NB4 (cell line): ENCODE measurements around the gene REPS2.

Source experiments
- DNase-seq: peaks from one replicate; pipeline ENCODE4 v3.0.0; 2010; ENCODE audit warnings: low read depth
- H3K4me3 ChIP-seq: one replicate; pipeline ENCODE4 v1.5.1; 2011; ENCODE audit warnings: mild to moderate bottlenecking, low read depth, low read length, moderate library complexity
- CTCF ChIP-seq: IDR thresholded peaks from one replicate; pipeline ENCODE4 v1.5.1; 2012; ENCODE audit warnings: low read depth, low read length
- MAX ChIP-seq: IDR thresholded peaks from 2 replicates; pipeline ENCODE4 v1.6.1; 2011; ENCODE audit warnings: low read depth, low read length
- MYC ChIP-seq: IDR thresholded peaks from 2 replicates; pipeline ENCODE4 v1.6.1; 2011; ENCODE audit warnings: low read depth, low read length
- POLR2A ChIP-seq: IDR thresholded peaks from 2 replicates; pipeline ENCODE4 v1.6.1; 2011; ENCODE audit warnings: mild to moderate bottlenecking; ENCODE audit not compliant: insufficient read length; ENCODE audit errors: extremely low read depth

Gene REPS2

GRCh38 chrX:16978193-16978984, 31.9 kb downstream of the REPS2 start:
- TF ChIP-seq MAX (no peak), POLR2A (no peak), MYC (no peak)
- no peak overlapping the region for H3K4me3 ChIP-seq
- no peak for DNase-seq

- DNase-seq: no peak
- H3K4me3 ChIP-seq: no peak overlapping the region
- no peak for TF ChIP-seq MAX
- TF ChIP-seq POLR2A: no peak
- TF ChIP-seq CTCF: no peak
- TF ChIP-seq MYC: no peak
Measured at GRCh38 chrX:16979226-16979625, 32.8 kb downstream of the REPS2 start.

- no peak overlapping the region for H3K4me3 ChIP-seq
- no peak for DNase-seq
- TF ChIP-seq MAX: no peak
- TF ChIP-seq MYC: no peak
- no peak for TF ChIP-seq POLR2A
- TF ChIP-seq CTCF: no peak
Measured at GRCh38 chrX:16981209-16981608, 34.8 kb downstream of the REPS2 start.

- no peak for DNase-seq
- no peak overlapping the region for H3K4me3 ChIP-seq
- no peak for TF ChIP-seq MYC
- TF ChIP-seq CTCF: no peak
- no peak for TF ChIP-seq MAX
- TF ChIP-seq POLR2A: no peak
Measured at GRCh38 chrX:16981980-16982379, 35.5 kb downstream of the REPS2 start.

GRCh38 chrX:16983051-16983450, 36.6 kb downstream of the REPS2 start:
- no peak overlapping the region for H3K4me3 ChIP-seq
- no peak for DNase-seq
- TF ChIP-seq CTCF (no peak), MAX (no peak), POLR2A (no peak), MYC (no peak)

- no peak overlapping the region for H3K4me3 ChIP-seq
- TF ChIP-seq MYC (no peak), MAX (no peak)
- DNase-seq: no peak
Measured at GRCh38 chrX:16985286-16985685, 38.8 kb downstream of the REPS2 start.
